GM12874 (cell line): ENCODE data around the gene C11orf87.

Source experiments
- CTCF ChIP-seq: IDR thresholded peaks from 2 replicates; pipeline ENCODE4 v1.5.1; 2011; ENCODE audit warnings: low read depth, mild to moderate bottlenecking, control low read depth, low read length, moderate library complexity; ENCODE audit not compliant: insufficient read depth

C11orf87 gene

DNA sequence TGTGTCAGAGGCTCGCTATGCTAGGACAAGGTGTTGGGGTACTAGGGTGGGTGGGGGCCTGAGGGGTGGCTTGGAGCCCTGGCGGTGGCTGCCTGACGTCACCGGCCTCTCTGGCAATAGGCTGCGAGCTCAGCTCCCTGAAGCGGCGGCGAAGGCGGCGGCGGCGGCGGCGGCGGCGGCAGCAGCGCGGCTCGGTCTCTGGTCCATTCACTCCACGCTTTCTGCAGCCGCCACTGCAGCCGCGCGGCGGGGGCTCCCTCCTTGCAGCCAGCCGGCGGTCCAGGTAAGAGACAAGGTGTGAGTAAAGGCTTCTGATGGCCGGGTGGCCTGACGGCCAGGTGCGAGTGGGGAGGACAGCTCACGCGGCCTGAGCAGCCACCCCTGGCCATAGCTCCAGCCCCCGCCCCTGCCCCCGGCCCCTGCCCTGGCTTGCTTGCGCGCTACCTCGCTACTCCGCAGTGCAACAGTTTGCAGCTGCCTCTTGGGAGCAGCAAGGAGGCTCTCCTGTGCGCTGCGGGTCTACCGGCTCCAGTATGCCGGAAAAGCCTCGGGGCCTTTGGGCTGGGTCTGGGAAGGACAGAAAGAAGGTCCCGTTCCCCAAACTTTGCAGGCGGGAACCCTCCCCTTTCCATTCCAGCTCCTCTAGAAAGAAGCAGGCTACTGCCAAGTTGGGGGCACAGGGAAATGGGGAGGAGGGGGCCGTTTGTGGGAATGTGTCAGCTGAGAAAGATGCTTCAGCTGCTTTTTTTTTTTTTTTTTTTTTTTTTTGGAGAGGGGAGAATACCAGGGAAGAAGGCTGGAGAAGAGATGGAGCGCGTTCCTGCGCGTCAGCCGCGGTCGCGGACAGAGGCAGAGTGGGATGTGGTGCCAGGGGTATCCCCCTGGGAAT is at the start of gene C11orf87:
TSS of gene C11orf87 (plus strand) at position 210 of the 889 bp plus-strand sequence. CDS start 1,444 bp downstream, outside the sequence.
- TF ChIP-seq CTCF = no peak

DNA sequence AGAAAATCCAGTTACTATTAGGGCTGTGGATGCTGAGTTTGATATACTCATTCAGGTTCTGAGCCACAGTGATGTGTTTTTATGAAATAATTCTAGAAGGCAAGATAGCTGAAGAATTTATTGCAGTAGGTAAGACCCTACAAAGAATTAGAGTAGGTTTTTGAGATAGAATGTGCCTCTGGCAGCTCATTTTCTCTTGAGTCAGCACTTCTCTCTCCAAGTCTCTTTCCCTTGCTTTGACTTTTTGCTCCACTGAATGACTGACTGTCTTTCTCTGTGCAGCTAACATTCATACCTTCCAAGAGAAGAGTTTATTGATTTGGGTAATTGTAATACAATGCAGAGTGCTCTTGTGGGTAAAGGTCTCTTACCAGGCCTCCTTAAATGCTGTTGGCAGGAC is 48.0 kb upstream of the C11orf87 start:
- no peak for TF ChIP-seq CTCF

DNA sequence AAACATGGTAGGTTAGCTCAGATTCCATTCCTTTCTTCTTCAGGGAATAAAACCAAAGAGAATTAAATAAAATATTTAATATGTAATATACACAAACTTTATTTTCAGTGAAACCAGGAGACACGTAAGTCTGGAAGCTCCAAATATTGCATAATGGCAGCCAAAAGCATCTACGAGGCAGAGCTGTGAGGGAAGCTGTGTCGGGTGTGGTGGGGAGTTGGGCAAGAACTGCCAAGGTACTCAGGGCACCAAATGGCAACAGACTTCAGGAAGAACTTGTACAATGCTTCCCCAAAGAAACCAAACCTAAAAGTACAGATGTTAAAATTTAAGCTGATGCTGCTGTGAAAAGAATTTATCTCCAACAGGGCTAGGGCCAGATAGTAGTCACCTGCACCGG is 47.5 kb upstream of the C11orf87 start:
- TF ChIP-seq CTCF = no peak

GRCh38 chr11:109377039-109377742 is 44.8 kb upstream of the C11orf87 start:
- TF ChIP-seq CTCF = no peak

DNA sequence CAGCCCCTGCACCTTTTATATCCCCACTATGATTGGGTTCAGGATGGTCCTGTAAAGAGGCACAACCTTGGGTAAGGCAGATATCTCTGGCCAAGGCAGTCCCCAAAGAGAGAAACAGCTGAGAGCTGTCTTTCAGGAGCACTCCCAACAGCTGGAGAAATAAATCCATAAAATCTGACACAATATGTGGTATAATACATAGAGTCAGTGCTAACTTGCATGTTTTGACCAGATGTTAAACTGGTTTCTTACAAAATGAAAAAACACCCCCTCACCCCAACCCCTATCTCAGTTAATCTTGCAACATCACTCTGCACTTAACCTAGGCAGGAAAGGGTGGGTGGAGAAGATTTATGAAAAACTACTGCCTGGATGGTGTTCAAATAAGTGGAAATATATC is 44.0 kb upstream of the C11orf87 start:
- no peak for TF ChIP-seq CTCF

- TF ChIP-seq CTCF = no peak
Observed at GRCh38 chr11:109383306-109383705, 38.7 kb upstream of the C11orf87 start.

GRCh38 chr11:109384873-109385272 is 37.1 kb upstream of the C11orf87 start:
- no peak for TF ChIP-seq CTCF
